Left renal pelvis (tissue), 4 donors: ENCODE results near the gene NKAIN4. TPM values are rescaled to one million over a fixed set of nuclear protein-coding genes. Genes with fewer than 3 reads are reported as not detected.

Experiments used
- DNase-seq, 4 donors: peaks; one replicate each; pipeline ENCODE4 v3.0.0-alpha.2; 2013; ENCODE audit warnings: low read depth in 4 of 4, low spot score in 3 of 4
- polyA plus RNA-seq, 4 donors: library from polyadenylated mRNA; unstranded; fragments of 120-200 nt; gene quantifications; one replicate each; pipeline ENCODE4 v1.2.1, GENCODE V29; 2013; ENCODE audit not compliant: insufficient read length in 4 of 4

NKAIN4 gene
- polyA plus RNA-seq, 4 donors: 24.2 to 40.8 (median 27.2) TPM

DNA sequence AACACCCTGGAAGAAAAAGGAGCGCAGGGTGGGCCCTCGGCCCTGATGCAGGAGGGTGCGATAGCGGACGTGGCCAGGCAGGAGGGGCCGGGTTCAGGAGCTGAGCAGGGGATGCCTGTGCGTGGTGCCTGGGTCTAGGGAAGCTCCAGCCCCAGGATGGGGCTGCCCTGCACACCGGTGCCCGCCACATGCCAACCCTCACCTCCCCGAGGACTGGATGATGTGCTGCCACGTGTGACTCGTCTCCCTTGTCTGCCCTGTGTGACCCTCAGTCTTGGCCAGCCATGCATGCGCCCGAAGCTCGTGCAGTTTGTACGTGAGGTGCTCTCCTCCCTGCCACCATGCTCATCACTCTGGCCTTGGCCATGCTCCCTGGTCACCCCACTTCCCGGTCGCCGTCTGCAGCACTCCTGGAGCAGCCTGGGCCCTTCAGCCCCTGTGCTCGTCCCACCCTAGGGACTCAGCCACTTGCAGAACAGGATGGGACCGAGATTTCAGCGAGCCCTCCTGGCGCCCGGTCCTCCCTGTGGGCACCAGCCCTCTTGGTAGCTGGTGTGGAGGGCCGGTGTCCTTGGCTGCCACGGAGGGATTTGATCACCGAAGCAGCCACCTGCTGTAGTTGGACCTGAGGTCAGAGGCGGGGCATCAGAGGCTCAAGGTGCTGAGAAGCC is 34.5 kb upstream of the NKAIN4 start:
- no peak for DNase-seq

- no peak for DNase-seq
Measured at GRCh38 chr20:63287697-63288580, 33.7 kb upstream of the NKAIN4 start.

DNA sequence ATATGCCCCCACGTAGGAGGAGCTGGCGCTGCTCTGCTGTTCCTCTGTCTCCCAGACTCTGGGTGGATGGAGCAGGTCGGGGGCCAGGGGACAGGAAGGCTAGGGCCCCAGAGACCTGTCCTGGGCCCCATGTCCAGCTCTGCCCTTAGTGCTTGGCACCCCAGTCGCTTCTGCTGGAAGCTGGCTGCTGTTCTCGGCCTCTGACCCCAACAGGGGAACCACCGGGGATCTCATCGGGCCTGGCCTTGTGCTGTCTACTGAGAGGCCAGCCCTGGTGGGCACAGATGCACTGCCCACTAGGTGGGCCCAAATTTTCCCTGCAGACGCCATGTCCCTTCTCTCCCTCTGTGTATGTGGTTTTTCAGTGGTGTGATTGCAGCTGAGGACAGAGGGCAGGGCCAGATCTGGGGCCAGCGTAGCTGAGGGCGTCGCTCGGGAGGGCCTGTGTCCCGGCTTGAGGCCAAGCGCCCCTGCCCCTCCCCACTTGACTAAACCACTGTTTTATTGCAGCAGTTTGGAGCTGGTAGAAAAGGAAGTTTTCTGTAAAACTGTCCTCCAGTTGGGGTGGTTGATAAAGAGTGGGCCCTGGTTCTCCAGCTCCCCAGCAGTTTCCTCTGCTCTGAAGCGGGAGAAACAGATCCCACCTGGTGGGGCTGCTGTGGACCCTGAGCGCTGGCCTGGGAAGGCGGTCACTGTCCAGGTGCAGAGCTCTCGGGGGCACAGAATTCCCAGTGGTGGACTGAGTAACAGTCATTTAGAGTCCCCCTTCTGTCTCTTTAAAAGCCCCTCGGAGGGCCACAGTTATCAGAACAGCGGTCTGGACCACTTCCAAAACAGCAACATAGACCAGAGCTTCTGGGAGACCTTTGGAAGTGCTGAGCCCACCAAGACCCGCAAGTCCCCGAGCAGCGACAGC is 32.8 kb upstream of the NKAIN4 start:
- no peak for DNase-seq

DNA sequence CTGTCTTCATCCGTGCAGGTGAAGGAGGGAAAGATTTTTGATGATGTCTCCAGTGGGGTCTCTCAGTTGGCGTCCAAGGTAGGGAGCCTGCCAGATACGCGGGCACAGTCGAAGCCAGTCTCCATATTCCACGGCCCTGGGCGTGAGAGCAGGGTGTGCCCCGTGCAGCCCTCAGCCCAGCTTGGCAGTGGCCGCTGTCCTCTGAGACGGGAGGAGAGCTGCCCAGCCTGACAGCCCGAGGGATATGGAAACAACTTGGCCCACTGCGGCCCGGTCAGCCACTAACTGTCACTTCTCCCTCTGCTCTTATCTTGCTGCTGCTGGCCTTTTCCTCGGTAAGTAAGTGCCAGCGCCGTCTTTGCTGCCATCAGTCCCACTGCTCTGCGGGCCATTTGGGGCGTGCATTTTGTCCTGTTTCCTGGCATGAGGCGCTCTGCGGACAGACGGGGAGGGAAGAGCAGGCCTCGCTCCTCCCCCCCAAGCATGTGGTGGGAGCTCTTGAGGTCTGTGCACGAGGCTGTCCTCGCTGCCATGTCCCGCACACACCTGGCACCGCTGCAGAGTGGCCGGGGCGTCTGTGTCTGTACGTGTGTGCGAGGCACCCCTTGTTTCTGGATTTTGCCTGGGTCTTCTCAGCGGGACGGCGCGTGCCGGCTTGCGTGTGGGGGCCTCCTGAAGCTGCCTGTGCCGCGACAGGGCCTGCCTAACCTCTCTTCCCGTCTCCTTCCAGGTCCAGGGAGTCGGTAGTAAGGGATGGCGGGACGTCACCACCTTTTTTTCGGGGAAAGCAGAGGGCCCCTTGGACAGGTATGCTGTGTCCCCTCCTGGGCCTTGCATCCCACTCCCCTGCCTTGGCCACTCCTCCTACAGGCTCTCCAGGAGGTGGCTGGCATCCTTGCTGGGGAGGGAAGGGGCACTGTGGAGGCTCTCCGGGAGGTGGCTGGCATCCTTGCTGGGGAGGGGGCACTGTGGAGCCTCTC is 31.7 kb upstream of the NKAIN4 start:
- DNase-seq: no peak

DNA sequence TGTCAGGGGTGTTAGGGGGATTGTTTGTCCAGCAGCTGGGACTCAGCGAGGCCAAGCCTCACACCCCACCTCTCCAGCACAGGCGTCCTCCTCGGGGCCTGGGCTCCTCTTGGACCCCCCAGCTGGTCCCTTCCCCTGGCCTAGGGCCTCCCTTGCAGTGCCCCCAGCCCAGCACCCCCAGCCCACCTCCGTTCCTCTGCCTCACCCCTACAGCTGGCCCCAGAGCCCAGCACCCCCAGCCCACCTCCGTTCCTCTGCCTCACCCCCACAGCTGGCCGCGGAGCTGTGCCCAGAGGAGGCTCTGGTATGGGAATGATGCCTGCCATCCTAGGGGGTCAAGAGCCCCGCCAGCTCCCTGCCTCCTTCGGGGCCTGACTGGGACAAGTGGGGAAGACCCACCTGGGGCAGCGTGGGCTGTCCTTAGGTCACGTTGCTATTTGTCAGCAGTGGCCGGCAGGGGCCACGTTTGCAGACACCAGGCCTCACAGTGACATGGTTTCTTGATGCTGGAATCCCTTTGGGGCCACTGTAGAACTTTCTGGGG is 30.8 kb upstream of the NKAIN4 start:
- DNase-seq: no peak

- no peak for DNase-seq
Measured at GRCh38 chr20:63284544-63284949, 30.3 kb upstream of the NKAIN4 start.

DNA sequence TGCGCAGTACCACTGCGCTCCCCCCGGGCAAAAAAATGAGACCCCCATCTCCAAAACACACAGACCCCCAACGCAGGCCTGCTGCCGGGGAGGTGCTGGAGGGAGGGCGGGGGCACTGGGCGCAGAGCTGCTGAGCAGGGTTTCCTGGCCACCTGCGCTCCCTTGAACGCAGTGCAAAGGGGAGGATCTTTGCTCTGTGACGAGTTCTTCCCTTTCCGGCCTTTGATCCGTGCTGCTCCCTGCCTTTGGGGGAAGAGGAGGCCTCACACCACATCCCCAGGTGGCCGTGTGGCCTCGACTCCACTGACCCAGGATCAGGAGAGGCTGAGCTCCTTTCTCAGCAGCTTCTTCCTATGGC is 29.8 kb upstream of the NKAIN4 start:
- no peak for DNase-seq

- no peak for DNase-seq
Measured at GRCh38 chr20:63283397-63284082, 29.3 kb upstream of the NKAIN4 start.

DNA sequence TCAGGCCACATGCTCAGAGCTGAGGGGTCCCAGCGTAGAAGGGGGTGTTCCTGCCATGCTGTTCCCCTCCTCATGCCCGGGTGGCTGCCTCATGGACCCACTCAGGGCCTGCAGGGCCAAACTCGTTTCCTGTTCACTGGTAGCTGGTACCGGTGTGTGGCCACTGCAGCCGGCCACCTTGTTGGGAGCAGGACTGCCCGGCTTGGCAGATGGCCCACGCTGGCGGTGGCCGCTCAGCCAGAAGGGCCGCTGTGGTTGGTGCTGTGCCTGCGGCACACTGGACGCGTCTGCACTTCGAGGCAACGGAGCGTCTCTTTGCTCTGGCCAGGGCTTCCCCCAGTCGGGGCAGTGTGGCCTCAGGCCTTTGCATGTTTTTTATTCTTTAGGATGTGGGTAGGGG is 28.7 kb upstream of the NKAIN4 start:
- DNase-seq: no peak

DNA sequence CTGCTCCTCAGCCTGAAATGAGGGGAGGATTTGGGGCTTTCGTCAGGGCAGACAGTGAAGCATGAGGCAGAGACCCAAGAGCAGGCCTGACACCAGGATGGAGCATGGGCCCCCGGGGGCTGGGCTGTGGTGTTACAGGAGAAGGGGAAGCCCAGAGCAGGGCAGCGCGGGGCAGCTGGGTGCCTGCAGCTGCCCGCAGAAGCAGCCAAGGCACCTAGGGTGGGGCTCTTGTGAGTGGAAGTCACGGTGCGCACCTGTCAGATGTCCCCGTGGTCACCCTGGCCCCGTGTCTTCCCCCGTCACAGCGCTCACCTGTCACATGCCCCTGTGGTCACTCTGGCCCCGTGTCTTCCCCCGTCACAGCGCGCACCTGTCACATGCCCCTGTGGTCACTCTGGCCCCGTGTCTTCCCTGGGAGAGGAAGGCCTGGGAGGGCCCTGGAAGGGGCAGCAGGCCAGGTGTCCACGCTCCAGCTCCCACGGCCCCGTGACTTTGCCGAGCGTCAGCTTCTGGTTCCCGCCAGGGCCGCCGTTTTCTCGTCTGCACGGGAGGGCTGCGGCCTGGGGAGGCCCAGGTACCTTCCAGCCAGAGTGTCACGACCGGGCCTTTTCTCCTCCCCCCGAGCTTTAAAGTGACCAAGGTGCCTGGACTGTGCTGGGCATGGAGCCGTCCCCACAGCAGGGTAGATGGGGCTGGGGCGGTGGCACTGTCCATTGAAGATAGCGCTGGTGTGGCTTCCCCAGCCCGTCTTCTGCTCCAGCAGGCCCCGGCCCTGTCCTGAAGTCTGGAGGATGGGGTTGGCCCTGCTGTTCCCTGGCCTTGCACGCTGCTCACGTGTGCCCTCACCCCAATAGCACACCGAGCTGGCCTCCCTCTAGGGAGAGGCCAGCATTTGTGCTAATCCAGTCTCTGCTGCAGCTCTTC is 27.7 kb upstream of the NKAIN4 start:
- DNase-seq: no peak

DNA sequence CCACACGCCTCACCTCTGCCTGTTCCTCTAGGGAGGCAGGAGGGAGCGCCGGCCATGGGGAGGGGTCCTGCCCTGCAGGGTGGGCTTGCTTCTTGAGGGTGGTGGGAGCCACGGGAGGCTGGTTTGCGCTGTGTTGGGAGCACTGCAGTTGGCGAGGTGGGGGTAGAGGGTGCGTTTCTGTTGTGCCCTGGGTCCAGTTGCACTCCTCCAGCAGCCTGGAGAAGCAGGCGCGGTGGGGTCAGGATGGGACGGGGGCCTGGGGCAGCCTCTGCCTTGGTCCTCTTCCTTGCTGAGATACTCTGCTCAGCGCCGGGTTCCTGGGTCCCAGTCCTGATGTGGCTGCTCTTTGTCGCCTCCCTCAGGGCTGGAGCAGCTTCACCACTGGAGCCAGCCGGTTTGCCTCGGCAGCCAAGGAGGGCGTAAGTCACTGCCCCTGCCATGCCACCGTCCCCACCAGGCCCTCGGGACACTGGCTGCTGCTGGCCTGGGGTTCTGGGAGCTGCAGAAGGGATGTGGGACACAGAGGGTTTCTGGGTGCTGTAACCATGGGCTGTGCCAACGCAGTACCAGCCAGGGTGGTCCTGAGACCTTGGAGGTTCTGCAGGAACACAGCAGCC is 26.8 kb upstream of the NKAIN4 start:
- DNase-seq: no peak

GRCh38 chr20:63280371-63280770 is 26.1 kb upstream of the NKAIN4 start:
- DNase-seq: no peak

DNA sequence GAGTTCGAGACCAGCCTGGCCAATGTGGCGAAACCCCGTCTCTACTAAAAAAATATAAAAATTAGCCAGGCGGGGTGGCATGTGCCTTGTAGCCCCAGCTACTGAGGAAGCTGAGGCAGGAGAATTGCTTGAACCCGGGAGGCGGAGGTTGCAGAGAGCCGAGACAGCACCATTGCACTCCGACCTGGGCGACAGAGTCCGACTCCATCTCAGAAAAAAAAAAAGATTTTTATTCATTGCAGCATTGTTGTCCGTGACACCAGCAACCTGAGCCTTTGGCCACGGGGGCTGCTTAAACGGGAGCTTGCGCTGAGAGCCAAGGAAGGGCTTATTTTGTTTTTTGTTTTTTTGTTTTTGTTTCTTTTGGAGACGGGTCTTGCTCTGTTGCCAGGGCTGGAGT is 25.7 kb upstream of the NKAIN4 start:
- no peak for DNase-seq

- no peak for DNase-seq
Measured at GRCh38 chr20:63278661-63279060, 24.4 kb upstream of the NKAIN4 start.

- no peak for DNase-seq
Measured at GRCh38 chr20:63277466-63278272, 23.4 kb upstream of the NKAIN4 start.

- no peak for DNase-seq
Measured at GRCh38 chr20:63276956-63277355, 22.7 kb upstream of the NKAIN4 start.

DNA sequence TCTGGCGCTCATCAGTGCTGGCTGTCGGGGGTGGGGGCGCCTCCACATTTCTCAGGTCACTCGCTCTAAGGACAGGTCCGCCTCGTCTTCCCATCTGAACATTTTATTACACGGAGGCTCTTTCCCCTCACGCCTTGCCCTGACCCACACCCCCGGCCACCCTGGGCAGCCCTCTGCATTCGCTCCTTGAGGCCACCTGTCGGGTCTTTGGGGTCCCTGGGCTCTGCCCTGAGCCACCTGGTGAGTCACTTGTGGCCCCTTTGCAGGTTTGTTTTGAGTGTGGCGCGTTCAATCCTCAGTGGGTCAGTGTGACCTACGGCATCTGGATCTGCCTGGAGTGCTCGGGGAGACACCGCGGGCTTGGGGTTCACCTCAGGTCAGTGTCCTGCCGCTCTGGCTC is 21.6 kb upstream of the NKAIN4 start:
- DNase-seq: no peak
